DND-41 (cell line): Measurements from ENCODE around the gene SLC30A10.
"Not testable (repeated sequence)": the region's sequence is repeated elsewhere in the genome, so short reads cannot be mapped to it uniquely, and the experiment has no call there.

Experiments
- ATAC-seq: fragments of 200-7000 bp; cut with Tn5 transposase; 3 replicates; pipeline ENCODE4 v1.9.1; 2021; ENCODE audit warnings: low read depth; ENCODE audit not compliant: insufficient read depth
- DNase-seq: peaks from one replicate; pipeline ENCODE4 v3.0.0-alpha.2; 2020
- H2AFZ ChIP-seq: 2 replicates; pipeline ENCODE4 v1.6.0; 2012; ENCODE audit warnings: low read depth, low read length
- H3K27ac ChIP-seq: 2 replicates; pipeline ENCODE4 v1.5.1; 2012; ENCODE audit warnings: low read length, inconsistent platforms
- H3K27me3 ChIP-seq: fragments of 200-600 bp; sonication (generic); 2 replicates; pipeline ENCODE4 v1.6.0; 2012; ENCODE audit warnings: low read length, mild to moderate bottlenecking, inconsistent platforms; ENCODE audit not compliant: insufficient read depth, poor library complexity
- H3K36me3 ChIP-seq: 2 replicates; pipeline ENCODE4 v1.5.1; 2012; ENCODE audit warnings: low read length, inconsistent platforms; ENCODE audit not compliant: insufficient read depth
- H3K4me1 ChIP-seq: 2 replicates; pipeline ENCODE4 v1.5.1; 2012; ENCODE audit warnings: mild to moderate bottlenecking, low read length; ENCODE audit not compliant: insufficient read depth
- H3K4me2 ChIP-seq: 2 replicates; pipeline ENCODE4 v1.6.0; 2012; ENCODE audit warnings: mild to moderate bottlenecking, moderate library complexity, low read length, inconsistent platforms; ENCODE audit not compliant: insufficient read depth
- H3K4me3 ChIP-seq, 2 experiments: fragments of 200-600 bp in 1 of 2; shearing (Covaris generic) in 1 of 2; 2 replicates each; pipeline ENCODE4 v1.5.1; 2012 to 2016; ENCODE audit warnings: inconsistent platforms in 2 of 2, low read length in 2 of 2, mild to moderate bottlenecking in 2 of 2, low read depth in 1 of 2, moderate library complexity in 1 of 2
- H3K79me2 ChIP-seq: 2 replicates; pipeline ENCODE4 v1.6.0; 2012; ENCODE audit warnings: low read length, inconsistent platforms; ENCODE audit not compliant: insufficient read depth
- H3K9ac ChIP-seq: 2 replicates; pipeline ENCODE4 v1.6.0; 2012; ENCODE audit warnings: low read depth, mild to moderate bottlenecking, inconsistent platforms, low read length, moderate library complexity
- H3K9me3 ChIP-seq: 2 replicates; pipeline ENCODE4 v1.5.1; 2012; ENCODE audit warnings: low read length, moderate library complexity, mild to moderate bottlenecking, inconsistent platforms; ENCODE audit not compliant: insufficient read depth, severe bottlenecking
- H4K20me1 ChIP-seq: 2 replicates; pipeline ENCODE4 v1.6.0; 2012; ENCODE audit warnings: low read length; ENCODE audit not compliant: insufficient read depth
- EZH2 ChIP-seq: IDR thresholded peaks from 3 replicates; pipeline ENCODE4 v1.6.1; 2012; ENCODE audit warnings: borderline replicate concordance, low read depth, mild to moderate bottlenecking, moderate library complexity, low read length, inconsistent platforms; ENCODE audit not compliant: severe bottlenecking
- TF ChIP-seq, protein P1 (sequence below): IDR thresholded peaks from 2 replicates; pipeline ENCODE4 v1.5.1; 2012; ENCODE audit warnings: borderline replicate concordance, low read length, moderate library complexity, mild to moderate bottlenecking; ENCODE audit not compliant: poor library complexity, severe bottlenecking; ENCODE audit errors: extremely low read depth

SLC30A10 gene

DNA sequence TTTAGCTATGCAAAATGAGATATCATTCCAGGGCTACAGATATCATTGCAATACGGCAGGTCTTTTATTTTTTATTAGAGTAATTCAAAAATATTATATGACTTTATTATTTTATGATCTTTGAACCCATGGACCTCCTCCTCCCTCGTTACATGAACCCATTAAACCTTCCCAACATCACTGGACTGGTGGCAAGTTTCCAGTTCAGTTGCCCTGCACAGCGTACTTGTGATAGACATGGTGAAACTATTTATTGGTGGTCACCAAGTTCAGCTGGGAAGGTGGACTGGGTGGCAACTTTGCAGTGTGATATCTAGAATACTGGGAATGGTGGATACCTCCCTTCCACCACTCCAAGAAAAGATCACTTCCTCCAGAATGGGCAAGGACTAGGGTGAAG, 52.5 kb downstream of the SLC30A10 start:
- TF ChIP-seq, protein P1, sequence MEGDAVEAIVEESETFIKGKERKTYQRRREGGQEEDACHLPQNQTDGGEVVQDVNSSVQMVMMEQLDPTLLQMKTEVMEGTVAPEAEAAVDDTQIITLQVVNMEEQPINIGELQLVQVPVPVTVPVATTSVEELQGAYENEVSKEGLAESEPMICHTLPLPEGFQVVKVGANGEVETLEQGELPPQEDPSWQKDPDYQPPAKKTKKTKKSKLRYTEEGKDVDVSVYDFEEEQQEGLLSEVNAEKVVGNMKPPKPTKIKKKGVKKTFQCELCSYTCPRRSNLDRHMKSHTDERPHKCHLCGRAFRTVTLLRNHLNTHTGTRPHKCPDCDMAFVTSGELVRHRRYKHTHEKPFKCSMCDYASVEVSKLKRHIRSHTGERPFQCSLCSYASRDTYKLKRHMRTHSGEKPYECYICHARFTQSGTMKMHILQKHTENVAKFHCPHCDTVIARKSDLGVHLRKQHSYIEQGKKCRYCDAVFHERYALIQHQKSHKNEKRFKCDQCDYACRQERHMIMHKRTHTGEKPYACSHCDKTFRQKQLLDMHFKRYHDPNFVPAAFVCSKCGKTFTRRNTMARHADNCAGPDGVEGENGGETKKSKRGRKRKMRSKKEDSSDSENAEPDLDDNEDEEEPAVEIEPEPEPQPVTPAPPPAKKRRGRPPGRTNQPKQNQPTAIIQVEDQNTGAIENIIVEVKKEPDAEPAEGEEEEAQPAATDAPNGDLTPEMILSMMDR: no peak
- TF ChIP-seq EZH2: no peak
- H3K79me2 ChIP-seq: no peaks in the 10 kb centered on the region
- H3K4me2 ChIP-seq: no peak overlapping the region
- no peak overlapping the region for H3K4me3 ChIP-seq
- no peaks in the 10 kb centered on the region for H4K20me1 ChIP-seq
- H3K4me1 ChIP-seq: no peaks in the 10 kb centered on the region
- H2AFZ ChIP-seq: no peak overlapping the region
- no peaks in the 10 kb centered on the region for H3K27me3 ChIP-seq
- H3K27ac ChIP-seq: no peak overlapping the region
- H3K9me3 ChIP-seq: no peaks in the 10 kb centered on the region
- ATAC-seq (no peak), DNase-seq (no peak)
- H3K36me3 ChIP-seq: no peaks in the 10 kb centered on the region
- H3K9ac ChIP-seq: no peak overlapping the region

- H3K4me2 ChIP-seq, H4K20me1 ChIP-seq, DNase-seq, H2AFZ ChIP-seq, H3K9me3 ChIP-seq, H3K27me3 ChIP-seq, H3K9ac ChIP-seq, H3K79me2 ChIP-seq, H3K4me3 ChIP-seq, H3K36me3 ChIP-seq, H3K27ac ChIP-seq, H3K4me1 ChIP-seq, ATAC-seq: not testable (repeated sequence)
Observed at GRCh38 chr1:219872538-219872937, 55.8 kb downstream of the SLC30A10 start.

- Histone ChIP-seq H3K79me2 (no peaks in the 10 kb centered on the region), H3K4me2 (no peak overlapping the region), H3K27me3 (no peaks in the 10 kb centered on the region), H3K36me3 (no peaks in the 10 kb centered on the region), H4K20me1 (no peaks in the 10 kb centered on the region), H3K4me1 (no peaks in the 10 kb centered on the region), H2AFZ (no peak overlapping the region), H3K4me3 (no peak overlapping the region), H3K9me3 (no peaks in the 10 kb centered on the region), H3K9ac (no peak overlapping the region), H3K27ac (no peak overlapping the region)
- TF ChIP-seq EZH2: no peak
- TF ChIP-seq, protein P1: no peak
- no peak for DNase-seq
- no peak for ATAC-seq
Observed at GRCh38 chr1:219871427-219872057, 56.8 kb downstream of the SLC30A10 start.

DNA sequence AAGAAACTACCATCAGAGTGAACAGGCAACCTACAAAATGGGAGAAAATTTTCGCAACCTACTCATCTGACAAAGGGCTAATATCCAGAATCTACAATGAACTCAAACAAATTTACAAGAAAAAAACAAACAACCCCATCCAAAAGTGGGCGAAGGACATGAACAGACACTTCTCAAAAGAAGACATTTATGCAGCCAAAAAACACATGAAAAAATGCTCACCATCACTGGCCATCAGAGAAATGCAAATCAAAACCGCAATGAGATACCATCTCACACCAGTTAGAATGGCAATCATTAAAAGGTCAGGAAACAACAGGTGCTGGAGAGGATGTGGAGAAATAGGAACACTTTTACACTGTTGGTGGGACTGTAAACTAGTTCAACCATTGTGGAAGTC, 59.7 kb downstream of the SLC30A10 start:
- not testable (repeated sequence) for H3K36me3 ChIP-seq, H4K20me1 ChIP-seq, H3K4me1 ChIP-seq, H3K9me3 ChIP-seq, DNase-seq, H3K9ac ChIP-seq, H3K4me2 ChIP-seq, H2AFZ ChIP-seq, H3K27ac ChIP-seq, ATAC-seq, H3K27me3 ChIP-seq, H3K79me2 ChIP-seq, H3K4me3 ChIP-seq
